Measurements from ENCODE around the gene SNRPE.

GRCh38 chr1:203835476-203835875 is 25.9 kb upstream of the SNRPE start:
- TF ChIP-seq POLR2AphosphoS5 (IDR thresholded peaks at IDR 0.05; ENCODE audit: low read depth): no peak
- TF ChIP-seq CTCF (IDR thresholded peaks at IDR 0.05; ENCODE audit: insufficient read depth, low read length): no peak
- no peak for TF ChIP-seq SPI1 (IDR thresholded peaks at IDR 0.05; ENCODE audit: borderline replicate concordance, low read depth)
- TF ChIP-seq, protein P1, sequence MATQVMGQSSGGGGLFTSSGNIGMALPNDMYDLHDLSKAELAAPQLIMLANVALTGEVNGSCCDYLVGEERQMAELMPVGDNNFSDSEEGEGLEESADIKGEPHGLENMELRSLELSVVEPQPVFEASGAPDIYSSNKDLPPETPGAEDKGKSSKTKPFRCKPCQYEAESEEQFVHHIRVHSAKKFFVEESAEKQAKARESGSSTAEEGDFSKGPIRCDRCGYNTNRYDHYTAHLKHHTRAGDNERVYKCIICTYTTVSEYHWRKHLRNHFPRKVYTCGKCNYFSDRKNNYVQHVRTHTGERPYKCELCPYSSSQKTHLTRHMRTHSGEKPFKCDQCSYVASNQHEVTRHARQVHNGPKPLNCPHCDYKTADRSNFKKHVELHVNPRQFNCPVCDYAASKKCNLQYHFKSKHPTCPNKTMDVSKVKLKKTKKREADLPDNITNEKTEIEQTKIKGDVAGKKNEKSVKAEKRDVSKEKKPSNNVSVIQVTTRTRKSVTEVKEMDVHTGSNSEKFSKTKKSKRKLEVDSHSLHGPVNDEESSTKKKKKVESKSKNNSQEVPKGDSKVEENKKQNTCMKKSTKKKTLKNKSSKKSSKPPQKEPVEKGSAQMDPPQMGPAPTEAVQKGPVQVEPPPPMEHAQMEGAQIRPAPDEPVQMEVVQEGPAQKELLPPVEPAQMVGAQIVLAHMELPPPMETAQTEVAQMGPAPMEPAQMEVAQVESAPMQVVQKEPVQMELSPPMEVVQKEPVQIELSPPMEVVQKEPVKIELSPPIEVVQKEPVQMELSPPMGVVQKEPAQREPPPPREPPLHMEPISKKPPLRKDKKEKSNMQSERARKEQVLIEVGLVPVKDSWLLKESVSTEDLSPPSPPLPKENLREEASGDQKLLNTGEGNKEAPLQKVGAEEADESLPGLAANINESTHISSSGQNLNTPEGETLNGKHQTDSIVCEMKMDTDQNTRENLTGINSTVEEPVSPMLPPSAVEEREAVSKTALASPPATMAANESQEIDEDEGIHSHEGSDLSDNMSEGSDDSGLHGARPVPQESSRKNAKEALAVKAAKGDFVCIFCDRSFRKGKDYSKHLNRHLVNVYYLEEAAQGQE (IDR thresholded peaks at IDR 0.05; ENCODE audit: insufficient replicate concordance, low read depth): no peak
